ENCODE results near the gene VPS25. TPM values are rescaled to one million over a fixed set of nuclear protein-coding genes. Genes with fewer than 3 reads are reported as not detected.

The VPS25 gene
- total RNA-seq, 2 donors from 2014 or later = 57.4 to 91.8 TPM

DNA sequence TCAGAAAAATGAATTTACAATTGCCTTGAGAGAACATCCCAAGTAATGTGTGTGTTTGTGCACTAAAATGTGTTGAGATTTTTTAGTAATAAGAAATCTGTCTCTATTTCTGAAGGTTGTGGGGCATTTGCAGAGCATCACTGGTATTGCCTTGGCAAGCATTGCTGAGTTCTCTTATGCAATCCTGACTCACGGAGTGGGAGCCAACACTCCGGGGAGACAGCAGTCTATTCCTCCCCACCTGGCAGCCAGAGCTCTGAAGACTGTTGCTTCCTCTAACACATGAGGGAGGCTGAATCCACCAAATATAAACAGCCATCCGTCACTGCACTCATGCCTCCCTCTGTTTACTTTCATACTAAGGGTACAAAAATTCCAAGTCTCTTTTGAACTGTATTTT, 36.0 kb downstream of the VPS25 start:
- TF ChIP-seq, protein P1, sequence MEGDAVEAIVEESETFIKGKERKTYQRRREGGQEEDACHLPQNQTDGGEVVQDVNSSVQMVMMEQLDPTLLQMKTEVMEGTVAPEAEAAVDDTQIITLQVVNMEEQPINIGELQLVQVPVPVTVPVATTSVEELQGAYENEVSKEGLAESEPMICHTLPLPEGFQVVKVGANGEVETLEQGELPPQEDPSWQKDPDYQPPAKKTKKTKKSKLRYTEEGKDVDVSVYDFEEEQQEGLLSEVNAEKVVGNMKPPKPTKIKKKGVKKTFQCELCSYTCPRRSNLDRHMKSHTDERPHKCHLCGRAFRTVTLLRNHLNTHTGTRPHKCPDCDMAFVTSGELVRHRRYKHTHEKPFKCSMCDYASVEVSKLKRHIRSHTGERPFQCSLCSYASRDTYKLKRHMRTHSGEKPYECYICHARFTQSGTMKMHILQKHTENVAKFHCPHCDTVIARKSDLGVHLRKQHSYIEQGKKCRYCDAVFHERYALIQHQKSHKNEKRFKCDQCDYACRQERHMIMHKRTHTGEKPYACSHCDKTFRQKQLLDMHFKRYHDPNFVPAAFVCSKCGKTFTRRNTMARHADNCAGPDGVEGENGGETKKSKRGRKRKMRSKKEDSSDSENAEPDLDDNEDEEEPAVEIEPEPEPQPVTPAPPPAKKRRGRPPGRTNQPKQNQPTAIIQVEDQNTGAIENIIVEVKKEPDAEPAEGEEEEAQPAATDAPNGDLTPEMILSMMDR (IDR thresholded peaks at IDR 0.05) = no peak
- TF ChIP-seq POLR2AphosphoS5 (IDR thresholded peaks at IDR 0.05) = no peak
- no peak for TF ChIP-seq POLR2A (IDR thresholded peaks at IDR 0.05)
- H3K4me1 ChIP-seq (replicated peaks) = peaks cover 10% of the 10 kb centered on the region

DNA sequence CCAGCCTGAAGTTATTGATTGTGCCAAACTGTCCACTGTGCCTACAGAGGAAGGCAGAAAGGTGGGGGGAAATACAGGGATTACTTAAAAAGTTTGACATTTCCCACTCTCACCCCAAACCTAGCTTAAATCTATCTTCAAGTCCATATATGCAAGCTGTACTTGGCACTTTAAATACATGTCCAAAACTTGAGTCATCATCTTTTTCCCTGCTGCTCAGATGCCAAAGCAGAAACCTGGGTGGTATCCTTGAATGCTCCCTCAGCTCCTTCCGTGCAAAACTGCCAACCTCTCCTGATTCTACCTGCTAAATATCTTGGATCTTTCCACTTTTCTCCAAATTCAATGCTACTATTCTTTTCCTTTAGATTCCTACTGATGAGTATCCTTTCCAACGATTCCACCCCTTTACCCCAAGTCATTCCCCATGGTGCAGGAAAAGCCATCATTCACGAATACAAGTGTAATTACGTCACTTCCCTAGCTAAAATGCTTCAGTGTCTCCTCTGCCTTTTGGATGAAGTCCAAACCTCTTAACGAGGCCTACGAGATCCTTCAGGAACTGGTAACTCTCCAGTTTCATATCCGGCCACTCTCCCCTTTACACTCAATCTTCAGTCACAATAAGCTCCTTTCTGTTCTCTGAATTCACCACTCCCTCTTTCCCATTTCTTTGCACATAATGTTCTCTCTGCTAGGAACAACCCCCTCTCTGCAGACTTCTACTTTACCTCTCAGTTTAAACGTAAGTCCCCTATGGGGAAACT, 41.6 kb downstream of the VPS25 start:
- H3K36me3 ChIP-seq = peaks cover 19 to 33% of the 10 kb centered on the region in 2 donors
- peak overlapping the region in 1 of 2 donors; percentile 46 for H3K27ac ChIP-seq
- DNase-seq (ENCODE audit: low spot score) = no peak
- WGBS = 37% methylated on average over 8 of the region's 8 CpGs
- no peaks in the 10 kb centered on the region for H3K4me1 ChIP-seq (replicated peaks)
- intact Hi-C loops (cut with DNase I) = no loop called here
- no peaks in the 10 kb centered on the region for H3K27me3 ChIP-seq (replicated peaks; ENCODE audit: insufficient read depth)
- TF ChIP-seq, protein P1 (IDR thresholded peaks at IDR 0.05) = no peak
- TF ChIP-seq POLR2A (IDR thresholded peaks at IDR 0.05) = no peak
- no peak for TF ChIP-seq POLR2AphosphoS5 (IDR thresholded peaks at IDR 0.05)
- no peaks in the 10 kb centered on the region for H3K9me3 ChIP-seq
- no peak overlapping the region for H3K4me3 ChIP-seq

More for the DNA sequence above, 36.0 kb downstream of the VPS25 start:
- Histone ChIP-seq H3K4me3 (no peak overlapping the region), H3K27me3 (replicated peaks; ENCODE audit: insufficient read depth) (no peaks in the 10 kb centered on the region), H3K36me3 (peaks cover 0 to 8% of the 10 kb centered on the region in 2 donors), H3K9me3 (no peaks in the 10 kb centered on the region), H3K27ac (no peak overlapping the region)
- intact Hi-C loops (cut with DNase I) = no loop called here
- 13% methylated on average over 3 of the region's 3 CpGs for WGBS
- DNase-seq (ENCODE audit: low spot score) = no peak

DNA sequence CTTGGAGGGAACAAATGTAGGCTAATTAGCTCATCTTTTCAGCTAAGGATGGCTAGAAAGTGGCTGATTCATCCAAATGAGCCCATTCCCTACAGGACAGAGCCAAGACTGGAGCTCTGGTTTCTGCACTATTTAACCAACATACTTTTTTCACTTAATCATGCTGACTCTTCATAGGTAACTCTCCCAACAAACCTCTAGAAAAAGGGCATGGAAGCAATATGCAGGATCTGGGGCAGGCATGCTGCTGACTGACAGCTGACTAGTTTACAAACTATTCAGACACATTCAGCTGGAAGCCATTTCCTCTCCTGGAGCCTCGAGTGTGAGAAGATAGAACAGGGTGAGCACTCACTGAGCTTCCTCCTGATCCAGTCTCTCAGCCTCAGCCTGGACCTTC, 44.6 kb downstream of the VPS25 start:
- no peak overlapping the region for H3K4me3 ChIP-seq
- H3K27me3 ChIP-seq (replicated peaks; ENCODE audit: insufficient read depth) = no peaks in the 10 kb centered on the region
- no peaks in the 10 kb centered on the region for H3K9me3 ChIP-seq
- no peaks in the 10 kb centered on the region for H3K4me1 ChIP-seq (replicated peaks)
- intact Hi-C loops (cut with DNase I) = no loop called here
- 63% methylated on average over 1 of the region's 1 CpG for WGBS
- no peak overlapping the region for H3K27ac ChIP-seq
- TF ChIP-seq POLR2AphosphoS5 (IDR thresholded peaks at IDR 0.05) = no peak
- TF ChIP-seq POLR2A (IDR thresholded peaks at IDR 0.05) = no peak
- TF ChIP-seq, protein P1 (IDR thresholded peaks at IDR 0.05) = no peak
- no peak for DNase-seq (ENCODE audit: low spot score)
- peaks cover 19 to 25% of the 10 kb centered on the region in 2 donors for H3K36me3 ChIP-seq

DNA sequence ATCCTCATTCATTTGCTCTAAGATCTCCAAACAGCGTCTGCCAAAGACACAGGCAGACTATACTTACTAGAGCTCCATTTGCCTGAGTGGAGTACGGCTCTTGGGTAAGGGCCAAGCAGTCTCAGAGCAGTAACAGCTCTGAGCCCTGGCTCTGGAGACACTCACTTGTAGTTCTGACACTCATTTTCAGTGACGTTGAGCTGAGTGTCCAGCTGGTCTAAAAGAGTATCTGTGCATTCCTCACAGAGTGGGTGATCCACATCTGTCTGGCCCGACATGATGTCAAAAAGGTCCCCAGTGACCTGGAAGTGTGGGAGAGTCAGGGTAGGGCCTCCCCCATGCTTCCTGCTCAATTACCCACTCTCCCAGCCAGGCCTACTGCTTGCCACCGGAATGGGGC, 45.1 kb downstream of the VPS25 start:
- H3K27ac ChIP-seq = no peak overlapping the region
- H3K4me3 ChIP-seq = no peak overlapping the region
- H3K9me3 ChIP-seq = no peaks in the 10 kb centered on the region
- H3K36me3 ChIP-seq = peaks cover 19 to 25% of the 10 kb centered on the region in 2 donors
- intact Hi-C loops (cut with DNase I) = no loop called here
- WGBS = 88% methylated on average over 5 of the region's 5 CpGs
- H3K4me1 ChIP-seq (replicated peaks) = no peaks in the 10 kb centered on the region
- TF ChIP-seq POLR2A (IDR thresholded peaks at IDR 0.05) (no peak), POLR2AphosphoS5 (IDR thresholded peaks at IDR 0.05) (no peak)
- TF ChIP-seq, protein P1 (IDR thresholded peaks at IDR 0.05) = no peak
- H3K27me3 ChIP-seq (replicated peaks; ENCODE audit: insufficient read depth) = no peaks in the 10 kb centered on the region
- no peak for DNase-seq (ENCODE audit: low spot score)
